COR-L47 (cell line): Measurements from ENCODE around the gene GNA15.
"Not testable (repeated sequence)": the region's sequence is repeated elsewhere in the genome, so short reads cannot be mapped to it uniquely, and the experiment has no call there.

Experiments used
- DNase-seq: peaks from one replicate; lab custom pipeline; 2025; lab: John Stamatoyannopoulos, UW

Gene GNA15, protein sequence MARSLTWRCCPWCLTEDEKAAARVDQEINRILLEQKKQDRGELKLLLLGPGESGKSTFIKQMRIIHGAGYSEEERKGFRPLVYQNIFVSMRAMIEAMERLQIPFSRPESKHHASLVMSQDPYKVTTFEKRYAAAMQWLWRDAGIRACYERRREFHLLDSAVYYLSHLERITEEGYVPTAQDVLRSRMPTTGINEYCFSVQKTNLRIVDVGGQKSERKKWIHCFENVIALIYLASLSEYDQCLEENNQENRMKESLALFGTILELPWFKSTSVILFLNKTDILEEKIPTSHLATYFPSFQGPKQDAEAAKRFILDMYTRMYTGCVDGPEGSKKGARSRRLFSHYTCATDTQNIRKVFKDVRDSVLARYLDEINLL

DNA sequence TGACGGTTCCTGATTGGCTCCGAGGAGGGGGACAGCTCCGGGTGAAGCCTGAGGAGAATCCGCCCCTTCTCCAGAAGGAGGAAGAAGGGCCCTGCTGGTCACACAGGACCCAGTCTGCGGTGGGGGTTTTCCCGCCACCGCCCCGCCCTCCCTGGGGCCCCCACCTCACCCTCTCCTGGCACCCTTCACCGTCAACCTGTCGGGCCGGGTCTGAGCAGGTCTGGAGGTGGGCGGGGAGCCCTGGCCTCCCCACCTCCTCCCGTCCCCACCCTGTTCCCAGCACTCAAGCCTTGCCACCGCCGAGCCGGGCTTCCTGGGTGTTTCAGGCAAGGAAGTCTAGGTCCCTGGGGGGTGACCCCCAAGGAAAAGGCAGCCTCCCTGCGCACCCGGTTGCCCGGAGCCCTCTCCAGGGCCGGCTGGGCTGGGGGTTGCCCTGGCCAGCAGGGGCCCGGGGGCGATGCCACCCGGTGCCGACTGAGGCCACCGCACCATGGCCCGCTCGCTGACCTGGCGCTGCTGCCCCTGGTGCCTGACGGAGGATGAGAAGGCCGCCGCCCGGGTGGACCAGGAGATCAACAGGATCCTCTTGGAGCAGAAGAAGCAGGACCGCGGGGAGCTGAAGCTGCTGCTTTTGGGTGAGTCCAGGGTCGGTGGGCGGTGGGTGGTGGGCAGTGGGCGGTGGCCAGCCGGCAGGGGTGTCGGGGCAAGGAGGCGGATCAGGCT, at the start of gene GNA15:
Gene GNA15, plus strand, starts transcription at position 73 of the 723 bp plus-strand sequence. Its CDS starts 418 bp downstream, at position 491.
- no peak for DNase-seq

DNA sequence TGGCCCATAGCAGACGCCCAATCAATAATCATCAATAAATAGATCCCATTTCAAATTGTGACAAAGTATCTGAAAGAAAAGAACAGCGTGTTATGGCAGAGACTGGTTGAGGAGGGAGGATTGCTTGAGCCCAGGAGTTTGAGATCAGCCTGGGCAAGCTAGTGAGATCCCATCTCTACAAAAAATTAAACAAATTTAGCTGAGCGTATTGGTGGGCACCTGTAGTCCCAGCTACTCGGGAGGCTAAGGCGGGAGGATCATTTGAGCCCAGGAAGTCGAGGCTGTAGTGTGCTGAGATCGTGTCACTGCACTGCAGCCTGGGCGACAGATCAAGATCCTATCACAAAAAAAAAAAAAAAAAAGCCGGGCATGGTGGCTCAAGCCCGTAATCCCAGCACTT, 48.1 kb upstream of the GNA15 start:
- DNase-seq, result no peak

DNA sequence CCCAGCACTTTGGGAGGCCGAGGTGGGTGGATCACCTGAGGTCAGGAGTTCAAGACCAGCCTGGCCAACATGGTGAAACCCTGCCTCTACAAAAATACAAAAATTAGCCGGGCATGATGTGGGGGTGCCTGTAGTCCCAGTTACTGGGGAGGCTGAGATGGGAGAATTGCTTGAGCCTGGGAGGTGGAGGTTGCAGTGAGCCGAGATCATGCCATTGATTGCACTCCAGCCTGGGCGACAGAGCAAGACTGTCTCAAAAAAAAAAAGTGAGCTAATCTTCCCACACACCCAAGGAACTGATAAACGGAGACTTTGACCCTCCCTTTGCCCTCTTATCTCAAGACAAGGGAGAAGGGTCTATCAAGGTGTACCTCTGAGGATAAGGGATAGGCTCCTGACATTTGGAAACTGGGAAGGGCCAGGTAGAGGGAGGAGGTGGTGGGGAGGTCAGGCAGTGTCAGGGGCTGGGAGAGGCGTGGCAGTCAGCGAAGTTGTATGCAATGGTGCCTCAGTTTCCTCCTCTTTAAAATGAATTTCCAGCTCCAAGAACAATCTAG, 46.5 kb upstream of the GNA15 start:
- not testable (repeated sequence) for DNase-seq

DNA sequence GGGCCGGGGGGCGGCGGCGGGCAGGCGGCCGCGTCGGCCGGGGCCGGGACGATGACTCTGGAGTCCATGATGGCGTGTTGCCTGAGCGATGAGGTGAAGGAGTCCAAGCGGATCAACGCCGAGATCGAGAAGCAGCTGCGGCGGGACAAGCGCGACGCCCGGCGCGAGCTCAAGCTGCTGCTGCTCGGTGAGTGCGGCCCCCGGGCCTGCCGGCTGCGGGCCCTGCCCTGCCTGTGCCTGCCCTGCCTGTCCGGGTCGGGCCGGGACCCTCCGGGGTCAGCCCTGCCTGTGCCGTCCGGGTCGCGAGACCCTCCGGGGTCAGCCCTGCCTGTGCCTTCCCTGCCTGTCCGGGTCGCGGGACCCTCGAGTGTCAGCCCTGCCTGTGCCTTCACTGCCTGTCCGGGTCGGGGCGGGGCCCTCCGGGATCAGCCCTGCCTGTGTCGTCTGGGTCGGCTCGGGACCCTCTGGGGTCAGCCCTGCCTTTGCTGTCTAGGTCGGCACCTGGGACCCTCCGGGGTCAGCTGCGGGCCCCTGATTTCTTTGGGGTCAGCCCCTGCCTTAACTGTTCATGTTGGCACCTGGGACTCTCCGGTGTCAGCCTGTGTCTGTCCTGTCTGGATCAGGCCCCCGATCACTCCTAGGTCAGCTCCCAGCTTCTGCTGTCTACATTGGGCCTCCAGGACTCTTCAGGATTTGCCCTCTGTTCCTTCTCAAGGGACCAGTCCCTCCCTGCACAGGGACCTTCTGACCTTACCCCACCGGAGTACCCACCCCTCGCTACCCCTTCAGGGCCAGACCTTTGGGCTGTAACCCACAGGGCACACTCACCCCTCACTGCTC, 41.0 kb upstream of the GNA15 start:
- peak; percentile 13 for DNase-seq

DNA sequence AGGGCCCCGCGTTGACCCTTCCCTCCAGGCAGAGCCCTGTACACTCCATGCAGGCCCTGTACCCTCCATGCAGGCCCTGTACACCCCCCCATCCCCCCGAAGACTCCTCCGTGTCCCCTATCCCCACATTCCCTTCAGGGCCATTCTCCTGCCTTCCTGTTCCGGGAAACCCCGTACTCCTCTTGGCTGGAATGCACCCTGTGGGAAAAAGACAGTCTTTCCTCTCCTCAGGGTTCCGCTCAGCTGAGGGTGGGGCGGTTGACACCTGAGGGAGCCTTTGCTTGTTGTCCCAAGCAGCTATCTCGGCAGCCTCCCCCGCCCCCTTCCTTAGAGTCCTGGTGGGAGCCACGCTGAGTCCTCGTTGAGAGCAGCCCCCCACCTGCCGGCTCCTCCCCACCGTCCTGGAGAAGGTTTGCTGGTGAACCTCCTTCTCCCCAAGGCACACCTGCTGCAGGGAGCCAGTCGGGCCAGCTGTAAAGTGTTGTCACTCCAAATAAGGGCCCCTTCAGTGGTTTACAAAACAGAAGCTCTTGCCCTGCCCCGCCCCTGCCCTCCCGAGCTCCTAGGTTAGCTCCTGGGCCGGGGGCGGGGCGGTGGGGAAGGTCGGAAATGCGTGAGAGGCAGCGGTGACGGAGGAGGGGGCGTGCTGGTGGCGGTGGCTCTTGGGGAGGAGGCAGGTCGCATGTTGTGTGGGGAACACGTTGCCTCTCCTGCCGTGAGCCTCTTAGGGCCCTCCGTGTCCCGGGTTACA, 40.2 kb upstream of the GNA15 start:
- peak; percentile 15 for DNase-seq

DNA sequence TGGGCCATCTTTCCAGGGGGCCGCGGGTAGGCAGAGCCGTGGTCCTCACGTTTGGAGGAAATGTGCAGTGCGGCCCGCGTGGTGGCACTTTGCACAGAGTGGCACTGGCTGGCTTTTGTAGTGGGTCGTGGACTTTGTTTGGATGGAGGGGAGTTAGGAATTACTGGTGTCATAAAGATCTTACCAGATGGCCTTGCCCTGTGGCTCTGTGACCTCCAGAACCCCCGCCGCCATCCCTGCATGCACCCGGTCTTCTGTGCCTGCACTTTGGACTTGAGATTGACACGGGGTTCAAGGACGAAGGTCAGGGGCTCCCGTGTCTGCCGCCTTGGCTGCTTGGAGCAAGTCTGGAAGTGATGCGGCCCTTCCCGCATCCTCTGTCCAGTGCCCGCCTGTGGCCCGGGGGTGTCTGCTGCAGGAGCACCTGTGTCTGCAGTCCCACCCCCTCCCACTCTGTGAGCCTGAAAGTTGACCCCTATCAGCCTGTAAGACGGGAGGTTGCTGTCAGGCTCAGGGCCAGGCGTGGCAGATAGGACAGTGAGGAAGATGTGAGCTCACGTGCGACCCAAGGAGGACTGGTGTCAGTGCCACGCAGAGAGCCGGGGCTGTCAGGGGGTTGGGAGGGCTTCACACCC, 39.4 kb upstream of the GNA15 start:
- DNase-seq, result no peak

DNA sequence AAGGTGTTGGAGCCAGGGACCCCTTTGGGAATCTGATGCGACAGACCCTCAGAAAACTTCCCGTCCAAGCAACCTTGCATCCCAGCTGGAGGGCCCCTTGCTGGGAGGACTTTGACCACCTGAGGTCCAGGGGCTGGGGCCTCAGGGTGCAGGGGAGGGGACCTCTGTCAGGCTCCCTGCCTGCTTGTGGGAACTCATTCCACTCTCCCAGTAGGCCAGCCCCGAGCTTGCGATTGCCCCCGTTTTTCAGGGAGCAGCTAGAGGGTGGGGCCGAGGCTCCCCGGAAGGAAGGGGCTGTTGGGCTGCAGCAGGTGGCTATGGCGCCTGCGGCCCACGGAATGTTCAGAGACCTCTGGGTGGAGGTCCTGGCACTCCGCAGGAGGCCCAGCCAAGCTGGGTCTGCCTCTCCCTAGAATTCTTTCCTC, 38.9 kb upstream of the GNA15 start:
- no peak for DNase-seq

DNA sequence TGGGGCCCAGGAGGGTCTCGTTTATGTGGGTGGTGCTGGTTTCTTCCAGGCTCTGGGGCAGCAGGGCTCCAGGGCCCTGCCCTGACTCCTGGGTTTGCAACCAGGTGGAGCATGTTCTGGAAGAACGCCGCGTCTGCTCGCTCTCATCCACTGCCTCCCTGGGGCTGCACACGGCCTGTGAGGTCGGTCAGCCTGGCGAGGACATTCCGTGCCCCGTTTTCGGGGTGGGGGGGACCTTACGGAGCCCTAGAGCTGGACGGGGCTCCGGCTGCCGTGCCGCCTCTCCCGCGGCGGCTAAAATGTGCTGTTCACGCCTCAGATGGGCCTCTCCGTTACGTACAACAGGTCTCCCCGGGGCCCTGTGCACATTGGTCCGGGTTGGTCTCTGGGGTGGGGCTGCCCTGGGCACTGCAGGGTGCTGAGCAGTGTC, 38.4 kb upstream of the GNA15 start:
- no peak for DNase-seq

DNA sequence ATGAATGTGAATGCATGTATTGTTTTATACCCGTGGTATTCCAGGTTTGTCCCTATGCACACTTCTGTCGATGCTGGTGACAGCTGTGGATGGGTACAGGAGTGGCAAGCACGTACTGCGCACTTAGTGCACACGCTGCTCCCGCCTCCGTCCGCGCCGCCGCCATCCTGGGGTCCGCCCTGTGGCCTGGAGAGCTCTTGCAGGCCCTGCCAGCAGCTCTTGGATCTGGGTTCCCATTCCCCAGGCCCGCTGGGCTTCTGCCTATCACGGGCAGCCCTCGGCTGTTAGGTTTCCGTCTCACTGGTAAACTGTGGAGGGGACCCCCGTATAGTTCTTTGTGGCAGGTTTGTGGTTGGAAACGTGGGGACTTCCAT, 37.7 kb upstream of the GNA15 start:
- DNase-seq, result no peak

DNA sequence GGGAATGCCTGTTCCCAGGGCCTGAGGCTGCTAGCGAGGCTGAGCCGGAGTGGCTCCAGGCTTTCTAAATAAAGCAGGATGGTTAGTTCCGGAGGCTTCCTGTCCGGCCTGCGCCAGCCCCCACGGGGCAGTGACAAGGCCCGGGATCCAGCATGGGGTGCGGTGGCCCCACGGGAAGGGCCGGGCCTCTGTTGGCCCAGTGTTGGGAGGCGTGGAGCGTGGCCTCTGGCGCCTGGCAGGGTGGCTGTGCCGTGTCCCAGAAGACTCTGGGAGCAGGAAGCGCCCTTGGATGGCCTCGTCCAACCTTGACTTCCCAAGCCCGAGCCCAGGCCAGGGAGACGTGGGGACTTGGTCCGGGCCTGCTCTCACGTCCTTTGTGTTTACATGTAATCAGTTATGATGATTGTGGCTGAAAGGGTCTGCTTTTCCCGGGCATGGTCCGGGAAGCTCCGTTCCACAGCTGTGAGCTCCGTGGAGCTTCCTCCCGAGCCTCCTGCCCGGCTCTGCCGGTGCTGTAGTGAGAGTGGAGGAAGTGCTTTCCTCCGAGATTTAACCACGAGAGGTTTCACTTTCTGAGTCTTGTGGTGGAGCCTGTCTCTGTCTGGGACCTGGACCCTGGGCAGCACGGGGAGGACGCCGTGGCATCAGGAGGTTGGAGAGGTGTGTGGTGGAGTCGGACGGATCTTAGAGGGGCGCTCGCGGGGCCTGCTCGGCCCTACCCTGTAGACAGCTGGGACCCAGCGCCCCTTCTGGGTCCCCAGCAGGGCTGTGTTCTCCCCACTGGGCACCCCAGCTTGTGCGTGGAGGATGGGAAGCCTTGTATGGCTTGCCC, 37.1 kb upstream of the GNA15 start:
- DNase-seq, result no peak

DNA sequence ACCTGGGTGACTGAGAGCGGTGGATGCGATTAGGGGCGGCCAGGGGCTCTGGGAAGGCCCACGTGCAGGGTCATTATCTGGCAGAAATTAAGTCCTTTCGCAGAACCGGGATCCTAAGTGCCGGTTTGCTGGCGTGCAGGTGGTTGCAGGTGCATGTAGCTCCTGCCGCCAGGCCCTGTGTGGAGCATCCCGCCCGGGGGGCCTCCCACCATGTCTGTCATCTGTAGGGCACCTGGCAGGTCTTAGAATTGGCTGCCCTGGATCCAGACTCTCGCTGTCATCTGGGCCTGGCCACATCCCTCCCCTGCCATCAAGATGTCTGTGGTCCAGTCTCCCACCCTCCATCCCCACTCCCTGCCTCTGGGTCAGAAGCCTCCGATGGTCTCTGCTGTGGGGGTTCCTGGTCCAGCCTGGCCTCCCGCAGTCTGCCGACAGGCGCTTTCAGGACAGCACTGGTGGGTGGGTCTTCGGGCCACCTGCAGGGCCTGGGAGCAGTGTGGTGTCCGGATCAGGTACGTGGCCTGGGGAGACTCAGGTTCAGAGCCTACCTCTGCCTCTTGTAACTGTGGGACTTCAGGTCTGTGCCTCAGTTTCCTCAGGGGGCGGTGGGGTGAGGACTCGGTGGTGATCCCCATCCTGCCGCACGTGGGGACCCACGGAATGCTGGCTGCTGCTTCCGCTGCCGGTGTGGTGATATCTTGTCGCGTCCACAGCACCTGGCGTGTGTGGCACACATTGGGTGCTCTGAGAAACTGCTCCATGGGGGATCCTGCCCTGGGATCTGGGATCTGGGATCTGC, 36.3 kb upstream of the GNA15 start:
- DNase-seq, result peak; percentile 66

DNA sequence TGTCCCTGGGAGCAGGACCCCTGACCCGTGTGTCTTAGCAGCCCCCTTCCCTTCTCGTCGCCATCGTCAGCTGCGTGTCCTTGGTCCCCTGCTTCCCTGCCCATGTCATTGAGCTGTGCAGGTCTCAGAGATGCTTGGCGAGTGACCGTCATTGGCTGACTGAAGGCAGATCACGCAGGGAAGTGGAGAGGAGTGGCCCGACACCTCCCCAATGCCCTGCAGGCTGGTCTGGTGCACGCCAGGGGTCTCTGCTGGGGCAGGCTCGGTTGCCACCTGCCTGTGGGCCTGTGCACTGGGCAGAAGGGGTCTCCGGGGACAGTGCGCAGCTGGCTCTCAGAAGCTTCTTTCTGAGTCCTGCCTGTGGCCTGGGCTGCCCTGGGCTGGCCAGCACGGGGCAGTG, 35.5 kb upstream of the GNA15 start:
- no peak for DNase-seq

DNA sequence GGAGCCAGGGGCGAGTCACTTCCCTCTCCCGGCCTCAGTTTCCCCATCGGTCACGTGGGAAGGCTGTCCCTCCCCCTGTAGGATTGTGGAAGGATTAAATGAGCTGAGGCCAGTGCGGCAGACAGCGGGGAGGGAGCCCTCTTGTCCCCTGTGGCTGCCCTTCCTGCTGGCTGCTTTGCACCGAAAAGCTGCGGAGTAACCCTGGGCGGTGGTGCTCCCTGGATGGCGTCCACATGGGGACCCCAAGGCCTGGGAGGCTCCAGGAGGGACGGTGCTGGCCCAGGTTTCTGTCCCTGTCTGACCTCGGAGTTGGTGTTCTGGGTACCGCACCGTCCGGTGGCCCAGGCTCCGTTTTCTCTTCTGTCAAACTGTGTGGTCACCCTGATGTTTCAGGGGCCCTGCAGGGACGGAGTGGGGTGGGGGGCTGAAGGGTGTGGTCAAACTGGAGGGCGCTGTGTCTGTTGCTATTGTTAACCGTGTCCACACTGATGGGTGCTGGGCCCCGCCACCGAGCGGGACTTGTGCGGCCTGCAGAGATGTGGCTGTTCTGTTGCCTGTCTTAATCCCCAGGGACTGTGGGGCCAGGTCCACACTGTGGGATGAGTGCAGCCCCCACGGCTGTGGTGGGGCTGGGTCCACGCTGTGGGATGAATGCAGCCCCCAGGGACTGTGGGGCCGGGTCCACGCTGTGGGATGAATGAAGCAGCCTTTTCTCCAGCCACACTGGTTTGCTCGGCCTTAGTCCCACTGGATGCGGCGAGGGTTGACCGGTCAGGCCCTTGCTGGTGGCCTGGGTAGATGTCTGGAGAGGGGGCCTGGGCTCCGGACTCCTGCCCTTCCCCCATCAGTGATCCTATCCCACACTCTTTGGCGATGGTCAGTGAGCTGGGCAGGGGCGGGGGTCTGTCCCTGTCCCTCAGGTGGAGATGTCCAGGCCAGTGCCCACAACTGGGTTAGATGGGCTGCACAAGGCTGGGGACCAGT, 34.8 kb upstream of the GNA15 start:
- DNase-seq, result no peak

DNA sequence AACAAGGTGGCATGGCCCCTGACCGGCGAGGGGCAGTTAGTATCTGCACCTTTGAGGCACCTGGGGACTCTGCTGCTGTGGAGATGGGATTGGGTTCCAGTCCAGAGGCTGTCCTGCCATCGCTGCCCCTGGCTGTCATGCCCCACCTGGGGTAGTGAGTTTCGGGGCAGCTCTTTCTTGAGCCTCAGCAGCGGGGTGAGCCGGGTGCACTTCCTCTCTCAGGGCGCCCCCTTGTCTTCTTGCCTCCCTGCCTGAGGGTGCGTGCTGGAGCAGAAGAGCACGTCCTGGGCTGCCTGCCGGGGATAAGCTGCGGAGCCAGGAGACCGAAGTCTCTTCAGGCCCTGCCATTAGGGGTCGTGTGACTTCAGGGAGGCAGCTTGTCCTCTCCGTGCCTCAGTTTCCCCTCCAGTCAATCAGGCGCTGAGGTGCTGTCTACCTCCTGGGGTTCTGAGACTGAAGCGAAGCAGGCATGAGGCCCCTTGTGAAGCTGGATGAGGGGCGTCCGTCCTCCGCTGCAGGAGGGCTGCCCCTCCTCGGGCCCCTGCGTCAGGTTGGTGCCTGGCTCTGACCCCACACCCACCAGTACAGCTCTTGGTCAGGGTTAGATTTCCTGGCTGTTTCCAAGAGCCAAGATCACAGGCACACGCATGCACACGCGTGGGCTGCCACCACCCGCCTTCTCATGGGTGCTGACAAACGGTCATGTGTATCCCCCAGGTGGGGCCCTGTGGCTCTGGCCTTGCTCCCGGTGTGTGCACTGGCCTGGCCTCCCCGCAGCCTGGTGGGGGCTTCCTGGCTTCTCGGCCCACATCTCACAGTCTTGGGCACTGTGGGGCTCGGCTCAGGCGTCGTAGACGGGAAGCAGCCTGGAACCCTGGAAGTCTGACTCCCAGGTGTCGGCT, 33.3 kb upstream of the GNA15 start:
- no peak for DNase-seq

DNA sequence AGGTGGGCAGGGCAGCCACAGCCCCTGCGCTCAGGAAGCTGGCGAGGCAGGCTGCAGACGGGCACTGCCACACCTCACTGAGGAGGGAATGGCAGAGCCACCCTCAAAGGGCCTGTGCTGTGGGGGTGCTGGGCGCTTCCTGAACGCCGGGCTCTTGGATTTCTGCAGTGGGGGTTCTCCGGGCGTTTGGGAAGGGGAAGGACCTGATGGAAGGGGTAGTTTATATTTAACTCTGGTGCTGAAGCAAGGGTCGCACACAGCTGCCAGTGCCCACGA, 31.2 kb upstream of the GNA15 start:
- DNase-seq, result no peak

DNA sequence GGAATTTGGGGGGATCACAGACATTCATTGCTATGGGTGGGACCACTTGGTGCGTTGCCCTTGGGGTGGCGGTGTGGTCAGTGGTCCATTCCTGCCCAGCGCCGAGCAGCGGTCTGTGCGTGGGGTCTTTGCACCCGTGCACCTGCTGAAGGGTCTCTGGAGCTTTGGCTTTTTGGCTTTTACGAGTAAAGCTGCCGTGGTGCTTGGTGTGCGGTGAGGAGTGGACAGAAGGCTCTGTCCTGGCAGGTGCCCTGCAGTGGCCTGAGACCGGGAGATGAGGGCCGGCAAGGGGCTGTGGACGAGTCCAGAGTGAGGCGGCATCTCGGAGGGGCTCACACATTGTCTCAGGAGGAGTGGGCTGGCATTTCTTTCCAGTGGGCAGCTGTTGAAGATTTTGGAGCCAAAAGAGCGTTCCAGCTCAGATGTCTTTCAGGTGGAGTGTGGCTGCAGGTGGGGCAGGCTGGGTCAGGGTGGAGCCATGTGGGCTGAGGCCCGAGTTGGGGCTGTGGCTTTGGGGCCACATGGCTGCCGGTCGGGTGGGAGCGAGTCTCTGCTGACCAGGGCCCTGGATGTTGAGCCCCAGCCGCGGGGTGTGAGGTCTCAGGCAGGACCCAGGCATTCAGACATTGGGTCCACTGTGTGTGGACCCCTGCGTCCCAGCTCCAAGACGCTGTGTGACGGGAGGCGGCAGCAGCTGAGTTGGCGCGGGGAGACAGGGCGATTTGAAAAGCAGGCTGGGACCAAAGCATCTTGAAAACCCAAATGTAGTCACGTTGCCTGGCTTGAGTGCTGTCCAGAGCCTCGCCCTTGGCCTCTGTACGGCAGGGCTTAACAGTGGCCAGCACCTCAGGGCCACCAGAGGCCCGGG, 30.0 kb upstream of the GNA15 start:
- DNase-seq, result no peak
